ENCODE results near the gene ADD3.
"Not testable (repeated sequence)": the region's sequence is repeated elsewhere in the genome, so short reads cannot be mapped to it uniquely, and the experiment has no call there.

Gene ADD3

GRCh38 chr10:109977382-109977806 lies 30.4 kb upstream of the ADD3 start:
- no peak for DNase-seq (ENCODE audit: insufficient read length, low spot score)
- no peak for FAIRE-seq
- TF ChIP-seq CTCF (IDR thresholded peaks at IDR 0.05; ENCODE audit: insufficient read depth, missing control alignments) = no peak

- TF ChIP-seq CTCF (IDR thresholded peaks at IDR 0.05; ENCODE audit: insufficient read depth, missing control alignments) = peak; percentile 63
- FAIRE-seq (no peak), DNase-seq (ENCODE audit: insufficient read length, low spot score) (no peak)
These were observed 29.3 kb upstream of the ADD3 start for GRCh38 chr10:109978481-109978880.

DNA sequence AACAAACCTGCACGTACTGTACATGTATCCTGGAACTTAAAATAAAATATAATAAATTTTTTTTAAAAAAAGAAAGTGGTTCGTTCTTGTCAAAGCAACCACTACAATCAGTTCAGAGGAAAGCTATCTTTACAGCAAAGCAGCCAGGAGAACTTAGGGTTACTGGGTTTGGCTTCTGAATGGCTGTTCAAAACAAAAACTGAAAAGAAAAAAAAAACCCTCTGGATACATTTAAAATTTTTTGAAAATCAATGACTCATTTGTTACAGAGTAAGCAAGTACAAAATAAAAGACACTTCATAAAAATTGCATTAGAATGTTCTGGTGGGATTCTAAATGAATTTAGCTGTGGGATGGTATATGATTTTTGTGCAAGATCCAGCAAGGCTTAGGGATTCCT lies 28.6 kb upstream of the ADD3 start:
- TF ChIP-seq CTCF (IDR thresholded peaks at IDR 0.05; ENCODE audit: insufficient read depth, missing control alignments) = no peak
- DNase-seq (ENCODE audit: insufficient read length, low spot score) = no peak
- FAIRE-seq = no peak

- no peak for TF ChIP-seq CTCF (IDR thresholded peaks at IDR 0.05; ENCODE audit: insufficient read depth, missing control alignments)
- FAIRE-seq = no peak
- DNase-seq (ENCODE audit: insufficient read length, low spot score) = no peak
These were observed 26.1 kb upstream of the ADD3 start for GRCh38 chr10:109981650-109982049.

DNA sequence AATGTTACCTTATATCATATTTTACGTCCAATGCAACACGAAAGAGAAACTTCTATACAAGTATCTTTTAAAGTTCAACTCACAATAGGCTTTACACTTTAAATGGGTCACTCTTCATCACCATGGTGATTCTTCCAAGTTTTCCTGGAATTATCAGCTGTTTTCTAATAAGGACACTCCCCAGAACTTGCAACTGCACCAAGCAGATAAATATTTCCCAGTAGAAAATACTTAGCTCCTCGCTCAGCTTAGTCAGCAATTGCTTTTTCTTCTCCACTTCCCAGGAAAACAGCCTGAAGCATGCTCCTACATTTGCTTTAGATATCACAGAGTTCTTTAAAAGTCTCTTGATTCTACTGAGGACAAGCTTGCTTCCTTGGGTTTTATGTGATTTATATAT lies 25.7 kb upstream of the ADD3 start:
- FAIRE-seq (no peak), DNase-seq (ENCODE audit: insufficient read length, low spot score) (no peak)
- TF ChIP-seq CTCF (IDR thresholded peaks at IDR 0.05; ENCODE audit: insufficient read depth, missing control alignments) = no peak

DNA sequence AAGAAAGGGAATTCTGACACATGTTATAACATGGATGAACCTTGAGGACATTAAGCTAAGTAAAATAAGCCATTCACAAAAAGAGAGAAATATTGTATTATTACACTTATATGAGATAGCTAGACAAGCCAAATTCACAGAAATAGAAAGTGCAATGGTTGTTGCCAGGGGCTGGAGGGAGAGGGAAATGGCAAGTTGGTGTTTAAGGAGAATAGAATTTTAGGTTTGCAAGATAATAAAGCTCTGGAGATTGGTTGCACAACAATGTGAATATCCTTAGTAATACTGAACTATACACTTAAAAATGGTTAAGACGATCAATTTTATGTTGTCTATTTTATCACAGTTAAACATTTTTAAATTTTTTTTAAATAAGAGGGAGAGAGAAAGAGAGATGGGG lies 25.0 kb upstream of the ADD3 start:
- FAIRE-seq (no peak), DNase-seq (ENCODE audit: insufficient read length, low spot score) (no peak)
- no peak for TF ChIP-seq CTCF (IDR thresholded peaks at IDR 0.05; ENCODE audit: insufficient read depth, missing control alignments)

- no peak for FAIRE-seq
- DNase-seq (ENCODE audit: insufficient read length, low spot score) = no peak
- TF ChIP-seq CTCF (IDR thresholded peaks at IDR 0.05; ENCODE audit: insufficient read depth, missing control alignments) = no peak
These were observed 23.8 kb upstream of the ADD3 start for GRCh38 chr10:109984013-109984412.

GRCh38 chr10:109985768-109986167 lies 22.0 kb upstream of the ADD3 start:
- DNase-seq (ENCODE audit: insufficient read length, low spot score); FAIRE-seq: not testable (repeated sequence)

Measured in D721Med (cell line).